HepG2 (cell line): ENCODE measurements around the gene FGF19. TPM values are rescaled to one million over a fixed set of nuclear protein-coding genes. Genes with fewer than 3 reads are reported as not detected.

Source experiments
- ATM ChIP-seq: fragments of 450-650 bp; IDR thresholded peaks from 2 replicates; pipeline ENCODE4 v1.7.1; 2017; ENCODE audit warnings: mild to moderate bottlenecking, borderline replicate concordance
- BRD4 ChIP-seq: sonication (generic); formaldehyde crosslinking; IDR thresholded peaks from 2 replicates; pipeline ENCODE4 v1.4.0; 2020; ENCODE audit warnings: missing genetic modification reagents
- CREM ChIP-seq, 2 experiments: sonication (generic) in 1 of 2; formaldehyde crosslinking in 1 of 2; IDR thresholded peaks; 2 replicates each; pipeline versions ENCODE4 v1.4.0 to v1.6.1; 2016 to 2020; ENCODE audit warnings: antibody characterized with exemption in 1 of 2, mild to moderate bottlenecking in 1 of 2, missing genetic modification reagents in 1 of 2
- ESRRA ChIP-seq: sonication (generic); formaldehyde crosslinking; IDR thresholded peaks from 2 replicates; pipeline ENCODE4 v1.5.1; 2020; ENCODE audit warnings: mild to moderate bottlenecking, low read depth, missing genetic modification reagents
- FOXA3 ChIP-seq: IDR thresholded peaks from 2 replicates; pipeline ENCODE4 v1.6.1; 2016; ENCODE audit warnings: missing genetic modification reagents, missing compliant biosample characterization
- GLI4 ChIP-seq: sonication (generic); formaldehyde crosslinking; IDR thresholded peaks from 2 replicates; pipeline ENCODE4 v1.5.1; 2020; ENCODE audit warnings: missing genetic modification reagents, mild to moderate bottlenecking, moderate library complexity, borderline replicate concordance
- HOXA3 ChIP-seq: sonication (generic); formaldehyde crosslinking; IDR thresholded peaks from 2 replicates; pipeline ENCODE4 v1.5.0; 2020; ENCODE audit warnings: missing genetic modification reagents
- IKZF4 ChIP-seq: sonication (generic); formaldehyde crosslinking; IDR thresholded peaks from 2 replicates; pipeline ENCODE4 v1.5.1; 2020; ENCODE audit warnings: borderline replicate concordance, mild to moderate bottlenecking, low read depth, missing genetic modification reagents; ENCODE audit errors: not compliant biosample characterization
- KLF6 ChIP-seq: IDR thresholded peaks from 2 replicates; pipeline ENCODE4 v1.8.0; 2016; ENCODE audit warnings: missing biosample characterization, missing genetic modification reagents
- MIXL1 ChIP-seq: IDR thresholded peaks from 2 replicates; pipeline ENCODE4 v1.6.1; 2016
- MTA1 ChIP-seq: sonication (generic); formaldehyde crosslinking; IDR thresholded peaks from 2 replicates; pipeline ENCODE4 v1.4.0; 2020; ENCODE audit warnings: missing genetic modification reagents, mild to moderate bottlenecking, borderline replicate concordance
- NCOA2 ChIP-seq: sonication (generic); formaldehyde crosslinking; IDR thresholded peaks from 2 replicates; pipeline ENCODE4 v1.8.0; 2022; ENCODE audit warnings: inconsistent platforms
- PITX1 ChIP-seq: sonication (generic); formaldehyde crosslinking; IDR thresholded peaks from 2 replicates; pipeline ENCODE4 v1.5.1; 2020; ENCODE audit warnings: mild to moderate bottlenecking, missing genetic modification reagents
- RARA ChIP-seq: IDR thresholded peaks from 2 replicates; pipeline ENCODE4 v1.6.1; 2016; ENCODE audit warnings: missing genetic modification reagents, missing compliant biosample characterization
- SOX5 ChIP-seq: IDR thresholded peaks from 2 replicates; pipeline ENCODE4 v1.6.1; 2016; ENCODE audit warnings: borderline replicate concordance
- XRCC5 ChIP-seq: fragments of 200-400 bp; formaldehyde crosslinking; optimal IDR thresholded peaks from 2 replicates; pipeline ENCODE3; 2017; ENCODE audit warnings: mild to moderate bottlenecking, low read length
- ZFY ChIP-seq: sonication (generic); formaldehyde crosslinking; IDR thresholded peaks from 2 replicates; pipeline ENCODE4 v1.4.0; 2020; ENCODE audit warnings: missing genetic modification reagents
- ZNF768 ChIP-seq: sonication (generic); formaldehyde crosslinking; IDR thresholded peaks from 2 replicates; pipeline ENCODE4 v1.4.0; 2020; ENCODE audit warnings: missing genetic modification reagents
- ZNF891 ChIP-seq: sonication (generic); formaldehyde crosslinking; IDR thresholded peaks from 2 replicates; pipeline ENCODE4 v1.5.0; 2020; ENCODE audit warnings: mild to moderate bottlenecking, missing genetic modification reagents
- polyA plus RNA-seq, 8 experiments: library from polyadenylated mRNA; depleted of rRNA in 3 of 8; stranded (reverse) in 7 of 8; unstranded in 1 of 8; fragments of >200 nt; fragmentation: Illumina TruSeq in 4 of 8; extraction: Trizol in 4 of 8; gene quantifications; 2 replicates each; pipeline versions ENCODE4 v1.2.1 to v1.2.3, GENCODE V29; 2011 to 2016; ENCODE audit warnings: low read depth in 4 of 8, missing spikeins in 1 of 8, mixed read lengths in 1 of 8; ENCODE audit not compliant: insufficient read depth in 1 of 8
- total RNA-seq, 5 experiments: library from RNA; depleted of rRNA; stranded (reverse); fragments of >200 nt; fragmentation: Illumina TruSeq; extraction: Trizol; gene quantifications; 2 replicates each; pipeline ENCODE4 v1.2.3, GENCODE V29; 2016; ENCODE audit warnings: low read depth in 1 of 5
- TF ChIP-seq, protein P1 (sequence below): sonication (generic); formaldehyde crosslinking; IDR thresholded peaks from 2 replicates; pipeline ENCODE4 v1.4.0; 2020; ENCODE audit warnings: missing genetic modification reagents
- TF ChIP-seq, protein P2 (sequence below): IDR thresholded peaks from 2 replicates; pipeline ENCODE4 v1.6.1; 2012; ENCODE audit warnings: inconsistent platforms
- TF ChIP-seq, protein P3 (sequence below): IDR thresholded peaks from 2 replicates; pipeline ENCODE4 v1.6.1; 2016; ENCODE audit warnings: missing compliant biosample characterization, missing genetic modification reagents, borderline replicate concordance
- TF ChIP-seq, protein P4 (sequence below): sonication (generic); formaldehyde crosslinking; IDR thresholded peaks from 2 replicates; pipeline ENCODE4 v1.4.0; 2020; ENCODE audit warnings: mild to moderate bottlenecking, low read depth, missing genetic modification reagents

Gene FGF19
- total and polyA plus RNA-seq, 2 of the 13 experiments (the other 11 are each of a cell fraction or from before 2014, with no cell fraction given) = 0.07 TPM; not detected in 1

DNA sequence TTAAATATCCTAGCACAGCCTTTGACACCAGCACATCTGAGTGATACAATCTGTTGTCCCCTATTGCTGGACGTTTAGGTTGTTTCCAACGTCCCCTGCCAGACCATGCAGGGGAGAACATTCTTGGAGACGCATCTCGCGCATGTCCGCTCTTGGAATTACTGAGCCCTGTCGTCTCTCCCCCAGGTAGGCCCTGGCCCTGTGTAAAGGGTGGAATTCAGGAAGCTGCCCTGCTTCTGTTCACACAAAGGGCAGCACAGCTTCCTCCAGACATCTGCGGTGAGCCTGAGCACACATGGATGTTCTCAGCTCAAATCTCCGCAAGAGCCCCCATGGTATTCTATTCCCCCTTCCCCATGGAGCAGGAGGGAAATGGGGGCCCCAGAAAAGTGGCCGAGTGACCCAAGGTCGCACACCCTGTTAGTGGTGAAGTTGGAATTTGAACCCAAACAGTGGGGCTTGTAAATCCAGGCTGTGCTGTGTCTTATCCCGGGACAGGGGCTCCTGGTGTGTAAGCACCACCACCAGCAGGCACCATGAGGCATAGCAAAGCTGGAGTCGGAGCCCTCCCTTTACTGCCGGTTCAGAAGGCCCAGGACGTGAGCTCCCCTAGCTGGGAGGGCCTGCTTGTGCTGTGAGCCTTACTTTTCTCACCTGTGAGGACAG, 5.0 kb upstream of the FGF19 start (continued):
- TF ChIP-seq ZNF891 (0 out of 2 replicates have a peak, but pooled peaks have one; percentile 42), XRCC5 (peak; percentile 22), HOXA3 (CRISPR knock-in tag) (peak; percentile 60), FOXA3 (peak; percentile 48), MTA1 (CRISPR knock-in tag) (0 out of 2 replicates have a peak, but pooled peaks have one; percentile 48), PITX1 (CRISPR knock-in tag) (peak; percentile 55; the same call in 1 of the 2 replicates), SOX5 (CRISPR knock-in tag) (no peak; the same call in 1 of the 2 replicates), GLI4 (CRISPR knock-in tag) (no peak), CREM (IDR thresholded peaks at IDR 0.05) (no peak), CREM (CRISPR knock-in tag; IDR thresholded peaks at IDR 0.05) (no peak), ESRRA (CRISPR knock-in tag) (peak; percentile 49), BRD4 (CRISPR knock-in tag) (peak; percentile 54; the same call in 1 of the 2 replicates), IKZF4 (CRISPR knock-in tag) (no peak), NCOA2 (CRISPR knock-in tag) (peak; percentile 31; the same call in 1 of the 2 replicates), MIXL1 (peak; percentile 21; the same call in 1 of the 2 replicates), ZFY (CRISPR knock-in tag) (peak; percentile 53), KLF6 (no peak), RARA (CRISPR knock-in tag) (peak; percentile 48; the same call in 1 of the 2 replicates), ZNF768 (CRISPR knock-in tag) (peak; percentile 67; the same call in 1 of the 2 replicates), ATM (no peak)
- TF ChIP-seq, protein P1, sequence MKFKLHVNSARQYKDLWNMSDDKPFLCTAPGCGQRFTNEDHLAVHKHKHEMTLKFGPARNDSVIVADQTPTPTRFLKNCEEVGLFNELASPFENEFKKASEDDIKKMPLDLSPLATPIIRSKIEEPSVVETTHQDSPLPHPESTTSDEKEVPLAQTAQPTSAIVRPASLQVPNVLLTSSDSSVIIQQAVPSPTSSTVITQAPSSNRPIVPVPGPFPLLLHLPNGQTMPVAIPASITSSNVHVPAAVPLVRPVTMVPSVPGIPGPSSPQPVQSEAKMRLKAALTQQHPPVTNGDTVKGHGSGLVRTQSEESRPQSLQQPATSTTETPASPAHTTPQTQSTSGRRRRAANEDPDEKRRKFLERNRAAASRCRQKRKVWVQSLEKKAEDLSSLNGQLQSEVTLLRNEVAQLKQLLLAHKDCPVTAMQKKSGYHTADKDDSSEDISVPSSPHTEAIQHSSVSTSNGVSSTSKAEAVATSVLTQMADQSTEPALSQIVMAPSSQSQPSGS = peak; percentile 74; the same call in 1 of the 2 replicates
- TF ChIP-seq, protein P2, sequence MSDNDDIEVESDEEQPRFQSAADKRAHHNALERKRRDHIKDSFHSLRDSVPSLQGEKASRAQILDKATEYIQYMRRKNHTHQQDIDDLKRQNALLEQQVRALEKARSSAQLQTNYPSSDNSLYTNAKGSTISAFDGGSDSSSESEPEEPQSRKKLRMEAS = peak; percentile 53; the same call in 1 of the 2 replicates
- TF ChIP-seq, protein P3, sequence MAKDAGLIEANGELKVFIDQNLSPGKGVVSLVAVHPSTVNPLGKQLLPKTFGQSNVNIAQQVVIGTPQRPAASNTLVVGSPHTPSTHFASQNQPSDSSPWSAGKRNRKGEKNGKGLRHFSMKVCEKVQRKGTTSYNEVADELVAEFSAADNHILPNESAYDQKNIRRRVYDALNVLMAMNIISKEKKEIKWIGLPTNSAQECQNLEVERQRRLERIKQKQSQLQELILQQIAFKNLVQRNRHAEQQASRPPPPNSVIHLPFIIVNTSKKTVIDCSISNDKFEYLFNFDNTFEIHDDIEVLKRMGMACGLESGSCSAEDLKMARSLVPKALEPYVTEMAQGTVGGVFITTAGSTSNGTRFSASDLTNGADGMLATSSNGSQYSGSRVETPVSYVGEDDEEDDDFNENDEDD (CRISPR knock-in tag) = no peak
- TF ChIP-seq, protein P4, sequence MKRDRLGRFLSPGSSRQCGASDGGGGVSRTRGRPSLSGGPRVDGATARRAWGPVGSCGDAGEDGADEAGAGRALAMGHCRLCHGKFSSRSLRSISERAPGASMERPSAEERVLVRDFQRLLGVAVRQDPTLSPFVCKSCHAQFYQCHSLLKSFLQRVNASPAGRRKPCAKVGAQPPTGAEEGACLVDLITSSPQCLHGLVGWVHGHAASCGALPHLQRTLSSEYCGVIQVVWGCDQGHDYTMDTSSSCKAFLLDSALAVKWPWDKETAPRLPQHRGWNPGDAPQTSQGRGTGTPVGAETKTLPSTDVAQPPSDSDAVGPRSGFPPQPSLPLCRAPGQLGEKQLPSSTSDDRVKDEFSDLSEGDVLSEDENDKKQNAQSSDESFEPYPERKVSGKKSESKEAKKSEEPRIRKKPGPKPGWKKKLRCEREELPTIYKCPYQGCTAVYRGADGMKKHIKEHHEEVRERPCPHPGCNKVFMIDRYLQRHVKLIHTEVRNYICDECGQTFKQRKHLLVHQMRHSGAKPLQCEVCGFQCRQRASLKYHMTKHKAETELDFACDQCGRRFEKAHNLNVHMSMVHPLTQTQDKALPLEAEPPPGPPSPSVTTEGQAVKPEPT (CRISPR knock-in tag) = peak; percentile 70; the same call in 1 of the 2 replicates
